ENCODE results near the gene TEX264. TPM values are rescaled to one million over a fixed set of nuclear protein-coding genes. Genes with fewer than 3 reads are reported as not detected.
"Not testable (repeated sequence)": the region's sequence is repeated elsewhere in the genome, so short reads cannot be mapped to it uniquely, and the experiment has no call there.

The TEX264 gene
- total RNA-seq, 1 donor from 2014 or later, result 72.3 TPM

DNA sequence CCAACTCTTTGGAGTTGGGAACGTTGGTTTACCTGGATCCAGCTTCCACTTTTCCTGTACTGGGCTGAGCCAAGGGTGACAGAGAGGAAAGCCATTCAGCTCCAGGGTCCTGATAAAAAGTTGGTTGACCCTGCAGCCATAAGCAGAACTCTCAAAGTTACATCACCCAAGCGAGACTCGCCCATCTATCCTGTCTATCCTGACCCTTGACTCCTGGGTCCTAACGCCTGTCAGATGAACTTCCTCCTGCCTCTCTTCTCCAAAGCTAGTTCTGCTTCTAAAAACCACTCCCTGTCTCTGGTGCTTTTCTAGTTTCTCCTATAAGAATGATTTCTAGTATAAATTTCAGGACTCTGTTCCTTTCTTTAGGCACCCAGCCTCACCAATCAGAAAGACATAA, 71.9 kb downstream of the TEX264 start:
- intact Hi-C loops (cut with micrococcal nuclease), result not testable (repeated sequence)

GRCh38 chr3:51747840-51748239, 76.8 kb downstream of the TEX264 start:
- intact Hi-C loops (cut with micrococcal nuclease), result no loop called here

GRCh38 chr3:51748327-51748726, 77.3 kb downstream of the TEX264 start:
- intact Hi-C loops (cut with micrococcal nuclease), result no loop called here

- intact Hi-C loops (cut with micrococcal nuclease), result no loop called here
These were observed 79.8 kb downstream of the TEX264 start for GRCh38 chr3:51750878-51751277.

DNA sequence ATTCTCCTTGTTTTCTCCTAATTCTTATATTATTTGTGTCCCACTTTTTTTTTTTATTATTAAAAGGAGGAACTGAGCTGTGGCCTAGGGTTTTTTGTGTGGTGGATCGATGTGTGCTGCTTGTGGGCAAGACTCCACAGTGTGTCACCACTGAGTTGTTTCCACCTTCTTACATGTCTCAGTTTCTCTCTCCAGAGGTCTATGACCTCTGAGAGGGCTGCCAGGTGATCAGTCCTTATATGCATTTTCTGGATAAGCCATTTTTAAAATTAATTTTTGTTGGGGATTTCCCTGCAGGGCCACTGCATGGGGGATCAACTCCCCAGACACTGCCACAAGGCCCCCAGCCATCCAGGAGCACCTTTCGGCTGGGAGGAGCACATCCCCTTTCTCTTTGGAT, 80.2 kb downstream of the TEX264 start:
- intact Hi-C loops (cut with micrococcal nuclease), result no loop called here

Other genes starting within 250 kb of the TEX264 start
- 42.5 and 42.6 TPM in 2 replicates for gene DCAF1, start 171.2 kb upstream of the TEX264 start, total RNA-seq
- gene RAD54L2, start 132.5 kb upstream of the TEX264 start, total RNA-seq, result 35.3 and 35.6 TPM in 2 replicates
- gene GRM2, start 35.8 kb downstream of the TEX264 start, total RNA-seq, result 1.2 and 1.4 TPM in 2 replicates
- gene IQCF6, start 108.0 kb downstream of the TEX264 start, total RNA-seq, result not detected in 2 replicates
- gene IQCF2, start 190.4 kb downstream of the TEX264 start, total RNA-seq, result not detected in 2 replicates
- gene IQCF5, start 204.3 kb downstream of the TEX264 start, total RNA-seq, result not detected in 2 replicates
- gene IQCF1, start 232.1 kb downstream of the TEX264 start, total RNA-seq, result not detected in 2 replicates